ENCODE data around the gene ARHGAP42. TPM values are rescaled to one million over a fixed set of nuclear protein-coding genes. Genes with fewer than 3 reads are reported as not detected.

The ARHGAP42 gene
- total RNA-seq, 5 donors from 2014 or later (not counting 1 experiment from before 2014, with no cell fraction given) = 0.13 to 0.82 (median 0.49) TPM

DNA sequence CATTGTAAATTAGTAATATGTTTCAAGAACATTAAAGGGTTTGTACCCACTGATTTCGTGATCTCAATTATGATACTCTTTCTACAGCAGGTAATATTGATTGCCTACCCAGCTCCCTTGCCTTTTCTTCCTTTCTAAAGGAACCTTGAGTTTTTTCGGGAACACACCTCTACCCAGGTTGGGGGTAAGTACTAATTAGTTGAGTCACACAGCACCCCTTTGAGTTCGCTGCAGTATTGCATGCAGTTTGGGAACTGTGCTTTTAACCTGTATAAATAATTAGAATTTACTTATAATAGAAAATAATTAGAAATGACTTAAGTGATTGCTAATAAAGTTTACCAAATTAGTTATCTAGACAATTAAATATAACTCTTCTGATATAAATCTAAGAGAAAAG is 24.9 kb downstream of the ARHGAP42 start:
- Histone ChIP-seq H3K9me3 (no peaks in the 10 kb centered on the region), H3K36me3 (ENCODE audit: control insufficient read depth in 2 of 2, extremely low read depth in 1 of 2, insufficient read depth in 1 of 2, low read length in 1 of 2) (no peaks in the 10 kb centered on the region), H3K4me3 (ENCODE audit: control insufficient read depth in 1 of 2, extremely low read depth in 1 of 2, low read length in 1 of 2) (no peak overlapping the region), H3K27ac (ENCODE audit: low read length) (no peak overlapping the region), H3K4me1 (ENCODE audit: control insufficient read depth in 1 of 2, extremely low read depth in 1 of 2, insufficient read depth in 2 of 2, low read length in 2 of 2) (no peaks in the 10 kb centered on the region), H3K27me3 (replicated peaks in 1 of 2; ENCODE audit: control insufficient read depth in 2 of 2, extremely low read depth in 1 of 2, insufficient read depth in 2 of 2, low read length in 1 of 2) (no peaks in the 10 kb centered on the region)
- ChIA-PET CTCF (no interaction called here), POLR2A (no interaction called here)
- Mint-ChIP-seq H3K27ac (no peak overlapping the region), H3K4me1 (no peaks in the 10 kb centered on the region), H3K27me3 (no peaks in the 10 kb centered on the region), H3K9me3 (peaks cover 0 to 6% (median 0%) of the 10 kb centered on the region in 3 donors), H3K36me3 (no peaks in the 10 kb centered on the region), H3K4me3 (no peak overlapping the region)
- no CpG with 5 or more reads among the region's 3 CpGs for WGBS (ENCODE audit: insufficient coverage)
- DNase-seq = no peak
- no peak for ATAC-seq (replicated peaks in 1 of 4)

- ATAC-seq (replicated peaks in 1 of 4) (no peak), DNase-seq (no peak)
- no peak overlapping the region for H3K27ac ChIP-seq (ENCODE audit: low read length)
- no peaks in the 10 kb centered on the region for H3K36me3 Mint-ChIP-seq
- ChIA-PET POLR2A (no interaction called here), CTCF (no interaction called here)
- peaks cover 0 to 6% (median 0%) of the 10 kb centered on the region in 3 donors for H3K9me3 Mint-ChIP-seq
- no peaks in the 10 kb centered on the region for H3K27me3 Mint-ChIP-seq
- H3K4me1 Mint-ChIP-seq = no peaks in the 10 kb centered on the region
- WGBS (ENCODE audit: insufficient coverage) = 67% methylated on average over 1 of the region's 3 CpGs
- H3K27me3 ChIP-seq (replicated peaks in 1 of 2; ENCODE audit: control insufficient read depth in 2 of 2, extremely low read depth in 1 of 2, insufficient read depth in 2 of 2, low read length in 1 of 2) = no peaks in the 10 kb centered on the region
- H3K9me3 ChIP-seq = no peaks in the 10 kb centered on the region
- no peak overlapping the region for H3K4me3 Mint-ChIP-seq
- no peak overlapping the region for H3K27ac Mint-ChIP-seq
- no peaks in the 10 kb centered on the region for H3K36me3 ChIP-seq (ENCODE audit: control insufficient read depth in 2 of 2, extremely low read depth in 1 of 2, insufficient read depth in 1 of 2, low read length in 1 of 2)
- H3K4me1 ChIP-seq (ENCODE audit: control insufficient read depth in 1 of 2, extremely low read depth in 1 of 2, insufficient read depth in 2 of 2, low read length in 2 of 2) = no peaks in the 10 kb centered on the region
- no peak overlapping the region for H3K4me3 ChIP-seq (ENCODE audit: control insufficient read depth in 1 of 2, extremely low read depth in 1 of 2, low read length in 1 of 2)
Observed at GRCh38 chr11:100712583-100712982, 25.5 kb downstream of the ARHGAP42 start.

DNA sequence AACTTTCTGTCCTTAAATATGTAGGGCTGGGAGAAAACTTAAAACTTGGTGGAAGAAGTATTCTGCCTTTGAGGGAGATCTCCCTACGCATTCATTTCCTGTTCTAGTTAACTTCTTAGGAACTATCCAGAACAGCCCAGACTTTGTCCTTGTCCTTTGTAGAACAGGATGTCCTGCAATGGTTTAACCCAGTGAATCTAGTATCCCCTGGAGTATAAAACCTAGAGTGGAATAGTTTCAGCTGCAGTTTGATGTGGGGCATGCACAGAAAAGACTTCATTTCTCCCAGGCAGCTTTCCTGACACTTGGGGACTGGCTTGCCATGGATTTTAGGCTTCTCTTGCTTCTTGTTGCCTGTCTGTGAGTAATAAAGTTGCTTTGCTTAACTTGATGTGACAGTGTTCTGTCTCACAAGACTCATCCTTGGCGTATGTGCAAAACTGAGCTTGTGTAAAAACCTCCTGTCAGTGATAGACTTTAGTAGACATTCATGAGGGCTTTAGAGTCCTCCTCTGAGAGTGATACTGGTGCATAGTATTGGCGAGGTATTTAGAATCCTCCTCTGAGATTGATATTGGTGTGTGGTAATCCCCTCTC is 28.2 kb downstream of the ARHGAP42 start:
- Mint-ChIP-seq H3K27me3 (no peaks in the 10 kb centered on the region), H3K27ac (no peak overlapping the region), H3K4me1 (no peaks in the 10 kb centered on the region), H3K36me3 (no peaks in the 10 kb centered on the region), H3K4me3 (no peak overlapping the region), H3K9me3 (peaks cover 0 to 6% (median 0%) of the 10 kb centered on the region in 3 donors)
- Histone ChIP-seq H3K4me3 (ENCODE audit: control insufficient read depth in 1 of 2, extremely low read depth in 1 of 2, low read length in 1 of 2) (no peak overlapping the region), H3K4me1 (ENCODE audit: control insufficient read depth in 1 of 2, extremely low read depth in 1 of 2, insufficient read depth in 2 of 2, low read length in 2 of 2) (no peaks in the 10 kb centered on the region), H3K27me3 (replicated peaks in 1 of 2; ENCODE audit: control insufficient read depth in 2 of 2, extremely low read depth in 1 of 2, insufficient read depth in 2 of 2, low read length in 1 of 2) (no peaks in the 10 kb centered on the region), H3K9me3 (no peaks in the 10 kb centered on the region), H3K27ac (ENCODE audit: low read length) (no peak overlapping the region), H3K36me3 (ENCODE audit: control insufficient read depth in 2 of 2, extremely low read depth in 1 of 2, insufficient read depth in 1 of 2, low read length in 1 of 2) (no peaks in the 10 kb centered on the region)
- ATAC-seq (replicated peaks in 1 of 4) (no peak), DNase-seq (no peak)
- WGBS (ENCODE audit: insufficient coverage) = 50% methylated on average over 1 of the region's 3 CpGs
- ChIA-PET CTCF (no interaction called here), POLR2A (no interaction called here)

GRCh38 chr11:100716838-100717237 is 29.8 kb downstream of the ARHGAP42 start:
- no peaks in the 10 kb centered on the region for H3K27me3 Mint-ChIP-seq
- no peak overlapping the region for H3K27ac ChIP-seq (ENCODE audit: low read length)
- H3K27ac Mint-ChIP-seq = no peak overlapping the region
- H3K9me3 ChIP-seq = no peaks in the 10 kb centered on the region
- no peaks in the 10 kb centered on the region for H3K36me3 ChIP-seq (ENCODE audit: control insufficient read depth in 2 of 2, extremely low read depth in 1 of 2, insufficient read depth in 1 of 2, low read length in 1 of 2)
- H3K9me3 Mint-ChIP-seq = peaks cover 0 to 6% (median 2%) of the 10 kb centered on the region in 3 donors
- no peak overlapping the region for H3K4me3 Mint-ChIP-seq
- no peaks in the 10 kb centered on the region for H3K27me3 ChIP-seq (replicated peaks in 1 of 2; ENCODE audit: control insufficient read depth in 2 of 2, extremely low read depth in 1 of 2, insufficient read depth in 2 of 2, low read length in 1 of 2)
- ATAC-seq (replicated peaks in 1 of 4) (no peak), DNase-seq (no peak)
- no peaks in the 10 kb centered on the region for H3K4me1 ChIP-seq (ENCODE audit: control insufficient read depth in 1 of 2, extremely low read depth in 1 of 2, insufficient read depth in 2 of 2, low read length in 2 of 2)
- ChIA-PET CTCF (interaction anchor here in 1 of 2 donors (0.6 kb wide), 1 partner anchor 41 kb away, joined by 3 read pairs; no protein-coding TSS in a partner anchor), POLR2A (no interaction called here)
- H3K36me3 Mint-ChIP-seq = no peaks in the 10 kb centered on the region
- no peaks in the 10 kb centered on the region for H3K4me1 Mint-ChIP-seq
- no CpG with 5 or more reads among the region's 3 CpGs for WGBS (ENCODE audit: insufficient coverage)
- H3K4me3 ChIP-seq (ENCODE audit: control insufficient read depth in 1 of 2, extremely low read depth in 1 of 2, low read length in 1 of 2) = no peak overlapping the region

DNA sequence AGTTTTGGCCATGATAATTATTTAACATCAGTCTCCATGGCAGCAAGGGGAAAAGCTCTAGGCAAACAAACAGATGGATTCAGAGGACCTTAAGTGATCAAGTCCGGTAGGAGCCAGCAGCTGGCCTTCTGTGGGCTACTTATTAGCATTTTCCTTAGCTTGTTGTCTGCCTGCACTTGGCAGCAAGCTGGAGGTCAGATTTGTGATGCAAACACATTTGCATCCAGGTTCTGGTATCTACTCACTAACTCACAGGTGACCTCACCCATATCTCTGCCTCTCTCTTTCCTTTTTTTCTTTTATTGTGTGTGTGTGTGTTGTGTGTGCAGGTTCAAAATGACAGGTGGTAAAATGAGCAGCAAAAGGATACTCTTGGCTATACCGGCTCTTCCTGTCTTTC is 32.3 kb downstream of the ARHGAP42 start:
- Histone ChIP-seq H3K4me1 (ENCODE audit: control insufficient read depth in 1 of 2, extremely low read depth in 1 of 2, insufficient read depth in 2 of 2, low read length in 2 of 2) (no peaks in the 10 kb centered on the region), H3K9me3 (no peaks in the 10 kb centered on the region), H3K27me3 (replicated peaks in 1 of 2; ENCODE audit: control insufficient read depth in 2 of 2, extremely low read depth in 1 of 2, insufficient read depth in 2 of 2, low read length in 1 of 2) (no peaks in the 10 kb centered on the region), H3K4me3 (ENCODE audit: control insufficient read depth in 1 of 2, extremely low read depth in 1 of 2, low read length in 1 of 2) (no peak overlapping the region), H3K27ac (ENCODE audit: low read length) (no peak overlapping the region), H3K36me3 (ENCODE audit: control insufficient read depth in 2 of 2, extremely low read depth in 1 of 2, insufficient read depth in 1 of 2, low read length in 1 of 2) (no peaks in the 10 kb centered on the region)
- no peaks in the 10 kb centered on the region for H3K4me1 Mint-ChIP-seq
- ChIA-PET POLR2A (no interaction called here), CTCF (no interaction called here)
- peaks cover 0 to 6% (median 2%) of the 10 kb centered on the region in 3 donors for H3K9me3 Mint-ChIP-seq
- no peaks in the 10 kb centered on the region for H3K27me3 Mint-ChIP-seq
- ATAC-seq (replicated peaks in 1 of 4) (no peak), DNase-seq (no peak)
- H3K36me3 Mint-ChIP-seq = no peaks in the 10 kb centered on the region
- WGBS (ENCODE audit: insufficient coverage) = 100% methylated on average over 1 of the region's 2 CpGs
- no peak overlapping the region for H3K4me3 Mint-ChIP-seq
- H3K27ac Mint-ChIP-seq = no peak overlapping the region

GRCh38 chr11:100719809-100720221 is 32.7 kb downstream of the ARHGAP42 start:
- Mint-ChIP-seq H3K9me3 (peaks cover 0 to 6% (median 2%) of the 10 kb centered on the region in 3 donors), H3K4me1 (no peaks in the 10 kb centered on the region), H3K27me3 (no peaks in the 10 kb centered on the region), H3K36me3 (no peaks in the 10 kb centered on the region), H3K4me3 (no peak overlapping the region), H3K27ac (no peak overlapping the region)
- no peak for ATAC-seq (replicated peaks in 1 of 4)
- H3K27me3 ChIP-seq (replicated peaks in 1 of 2; ENCODE audit: control insufficient read depth in 2 of 2, extremely low read depth in 1 of 2, insufficient read depth in 2 of 2, low read length in 1 of 2) = no peaks in the 10 kb centered on the region
- ChIA-PET POLR2A (no interaction called here), CTCF (no interaction called here)
- no peaks in the 10 kb centered on the region for H3K4me1 ChIP-seq (ENCODE audit: control insufficient read depth in 1 of 2, extremely low read depth in 1 of 2, insufficient read depth in 2 of 2, low read length in 2 of 2)
- H3K27ac ChIP-seq (ENCODE audit: low read length) = no peak overlapping the region
- DNase-seq = no peak
- no peak overlapping the region for H3K4me3 ChIP-seq (ENCODE audit: control insufficient read depth in 1 of 2, extremely low read depth in 1 of 2, low read length in 1 of 2)
- no peaks in the 10 kb centered on the region for H3K9me3 ChIP-seq
- 60% methylated on average over 1 of the region's 3 CpGs for WGBS (ENCODE audit: insufficient coverage)
- no peaks in the 10 kb centered on the region for H3K36me3 ChIP-seq (ENCODE audit: control insufficient read depth in 2 of 2, extremely low read depth in 1 of 2, insufficient read depth in 1 of 2, low read length in 1 of 2)

GRCh38 chr11:100726680-100727079 is 39.6 kb downstream of the ARHGAP42 start:
- no peaks in the 10 kb centered on the region for H3K9me3 ChIP-seq
- no peak for ATAC-seq (replicated peaks in 1 of 4)
- no peaks in the 10 kb centered on the region for H3K27me3 Mint-ChIP-seq
- H3K36me3 ChIP-seq (ENCODE audit: control insufficient read depth in 2 of 2, extremely low read depth in 1 of 2, insufficient read depth in 1 of 2, low read length in 1 of 2) = no peaks in the 10 kb centered on the region
- CTCF ChIA-PET = no interaction called here
- H3K4me1 Mint-ChIP-seq = no peaks in the 10 kb centered on the region
- H3K36me3 Mint-ChIP-seq = no peaks in the 10 kb centered on the region
- POLR2A ChIA-PET = no interaction called here
- H3K9me3 Mint-ChIP-seq = peaks cover 0 to 2% (median 0%) of the 10 kb centered on the region in 3 donors
- no peaks in the 10 kb centered on the region for H3K27me3 ChIP-seq (replicated peaks in 1 of 2; ENCODE audit: control insufficient read depth in 2 of 2, extremely low read depth in 1 of 2, insufficient read depth in 2 of 2, low read length in 1 of 2)
- H3K4me3 Mint-ChIP-seq = no peak overlapping the region
- H3K27ac ChIP-seq (ENCODE audit: low read length) = no peak overlapping the region
- no peaks in the 10 kb centered on the region for H3K4me1 ChIP-seq (ENCODE audit: control insufficient read depth in 1 of 2, extremely low read depth in 1 of 2, insufficient read depth in 2 of 2, low read length in 2 of 2)
- no peak overlapping the region for H3K4me3 ChIP-seq (ENCODE audit: control insufficient read depth in 1 of 2, extremely low read depth in 1 of 2, low read length in 1 of 2)
- WGBS (ENCODE audit: insufficient coverage) = no CpG with 5 or more reads among the region's 1 CpG
- H3K27ac Mint-ChIP-seq = no peak overlapping the region
- DNase-seq = no peak

Data from T-cell (primary cell).